DOHH2 (cell line): ENCODE data around the gene COL19A1.
A peak's percentile ranks its signal among the peaks of the same experiment; 100 is the strongest.

Experiments used
- H3F3A ChIP-seq: fragments of 200-600 bp; sonication (generic), shearing (Covaris generic); 2 replicates; pipeline ENCODE4 v1.6.0; 2016; ENCODE audit warnings: antibody characterized with exemption, mild to moderate bottlenecking; ENCODE audit not compliant: control insufficient read depth, insufficient read depth
- H3K27ac ChIP-seq: fragments of 200-600 bp; sonication (generic); 2 replicates; pipeline ENCODE4 v1.5.1; 2014; ENCODE audit warnings: low read depth, mild to moderate bottlenecking, low read length, moderate library complexity
- H3K27me3 ChIP-seq: fragments of 200-600 bp; sonication (generic); 2 replicates; pipeline ENCODE4 v1.6.1; 2014; ENCODE audit warnings: mild to moderate bottlenecking, low read length, mixed read lengths; ENCODE audit not compliant: control insufficient read depth
- H3K36me3 ChIP-seq: fragments of 200-600 bp; sonication (generic); 2 replicates; pipeline ENCODE4 v1.6.1; 2014; ENCODE audit warnings: mild to moderate bottlenecking, low read length, moderate library complexity, mixed read lengths; ENCODE audit not compliant: control insufficient read depth
- H3K4me1 ChIP-seq: fragments of 200-600 bp; sonication (generic); 2 replicates; pipeline ENCODE4 v1.6.1; 2014; ENCODE audit warnings: mild to moderate bottlenecking, low read length, mixed read lengths; ENCODE audit not compliant: control insufficient read depth
- H3K4me2 ChIP-seq: fragments of 200-600 bp; sonication (generic); 2 replicates; pipeline ENCODE4 v1.6.0; 2014; ENCODE audit warnings: mild to moderate bottlenecking, low read length, moderate library complexity
- H3K4me3 ChIP-seq: fragments of 200-600 bp; sonication (generic); 2 replicates; pipeline ENCODE4 v1.5.1; 2014; ENCODE audit warnings: mild to moderate bottlenecking, low read length, mixed read lengths
- H3K79me2 ChIP-seq: fragments of 200-600 bp; sonication (generic); 2 replicates; pipeline ENCODE4 v1.6.1; 2014; ENCODE audit warnings: mild to moderate bottlenecking, low read length, mixed read lengths; ENCODE audit not compliant: control insufficient read depth
- H3K9me2 ChIP-seq: fragments of 200-600 bp; sonication (generic); replicated peaks from 2 replicates; pipeline ENCODE4 v1.6.1; 2014; ENCODE audit warnings: mild to moderate bottlenecking, low read length, mixed read lengths; ENCODE audit not compliant: control insufficient read depth
- H3K9me3 ChIP-seq: fragments of 200-600 bp; sonication (generic); 2 replicates; pipeline ENCODE4 v1.6.1; 2014; ENCODE audit warnings: antibody characterized with exemption, low read length, mixed read lengths; ENCODE audit not compliant: control insufficient read depth, insufficient read depth
- H4K20me1 ChIP-seq: fragments of 200-600 bp; sonication (generic); 2 replicates; pipeline ENCODE4 v1.6.0; 2014; ENCODE audit warnings: low read depth, mild to moderate bottlenecking, antibody characterized with exemption, low read length, moderate library complexity; ENCODE audit not compliant: control insufficient read depth, insufficient read depth
- CTCF ChIP-seq: fragments of 200-600 bp; sonication (generic); IDR thresholded peaks from one replicate; pipeline ENCODE4 v1.5.1; 2014; ENCODE audit warnings: antibody characterized with exemption, mild to moderate bottlenecking, low read depth, low read length; ENCODE audit not compliant: poor library complexity, severe bottlenecking
- EZH2phosphoT487 ChIP-seq: fragments of 200-600 bp; sonication (generic); IDR thresholded peaks from 2 replicates; pipeline ENCODE4 v1.6.1; 2017; ENCODE audit warnings: borderline replicate concordance, mild to moderate bottlenecking, antibody characterized with exemption, low read length, moderate library complexity, mixed read lengths

COL19A1 gene

GRCh38 chr6:70086806-70087205 lies 220.4 kb downstream of the COL19A1 start:
- H3K4me1 ChIP-seq: no peaks in the 10 kb centered on the region
- no peaks in the 10 kb centered on the region for H4K20me1 ChIP-seq
- no peaks in the 10 kb centered on the region for H3K79me2 ChIP-seq
- H3K27me3 ChIP-seq: no peaks in the 10 kb centered on the region
- H3K9me2 ChIP-seq: no peaks in the 10 kb centered on the region
- H3F3A ChIP-seq: no peaks in the 10 kb centered on the region
- no peak overlapping the region for H3K27ac ChIP-seq
- no peak for TF ChIP-seq EZH2phosphoT487
- no peak for TF ChIP-seq CTCF
- no peak overlapping the region for H3K4me3 ChIP-seq
- H3K9me3 ChIP-seq: no peaks in the 10 kb centered on the region
- H3K36me3 ChIP-seq: no peaks in the 10 kb centered on the region
- H3K4me2 ChIP-seq: no peak overlapping the region

DNA sequence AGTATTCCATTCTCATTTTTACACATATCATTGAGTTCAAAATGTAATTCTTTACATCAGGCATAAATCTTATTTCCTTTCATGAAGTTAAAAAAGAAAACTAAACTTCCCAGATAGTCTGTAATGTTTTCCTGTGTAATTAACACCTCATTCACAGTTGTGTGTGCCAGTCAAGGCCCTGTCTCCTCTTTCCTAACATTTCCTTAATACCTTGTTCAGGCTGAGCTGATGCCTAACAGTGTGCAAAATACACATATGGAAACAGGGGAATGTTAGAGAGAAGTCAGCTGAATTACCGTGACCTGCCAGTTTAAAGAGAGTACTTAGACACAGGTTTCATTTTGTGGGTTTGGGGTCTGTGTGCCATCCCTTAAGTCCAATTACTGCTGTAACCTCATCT lies 227.8 kb downstream of the COL19A1 start:
- H3K4me2 ChIP-seq: no peak overlapping the region
- no peaks in the 10 kb centered on the region for H3K27me3 ChIP-seq
- no peaks in the 10 kb centered on the region for H3K9me3 ChIP-seq
- no peaks in the 10 kb centered on the region for H3K9me2 ChIP-seq
- H3K4me1 ChIP-seq: no peaks in the 10 kb centered on the region
- H3K4me3 ChIP-seq: no peak overlapping the region
- no peaks in the 10 kb centered on the region for H3F3A ChIP-seq
- H3K79me2 ChIP-seq: no peaks in the 10 kb centered on the region
- TF ChIP-seq EZH2phosphoT487 (no peak), CTCF (no peak)
- no peak overlapping the region for H3K27ac ChIP-seq
- no peaks in the 10 kb centered on the region for H4K20me1 ChIP-seq
- no peaks in the 10 kb centered on the region for H3K36me3 ChIP-seq

DNA sequence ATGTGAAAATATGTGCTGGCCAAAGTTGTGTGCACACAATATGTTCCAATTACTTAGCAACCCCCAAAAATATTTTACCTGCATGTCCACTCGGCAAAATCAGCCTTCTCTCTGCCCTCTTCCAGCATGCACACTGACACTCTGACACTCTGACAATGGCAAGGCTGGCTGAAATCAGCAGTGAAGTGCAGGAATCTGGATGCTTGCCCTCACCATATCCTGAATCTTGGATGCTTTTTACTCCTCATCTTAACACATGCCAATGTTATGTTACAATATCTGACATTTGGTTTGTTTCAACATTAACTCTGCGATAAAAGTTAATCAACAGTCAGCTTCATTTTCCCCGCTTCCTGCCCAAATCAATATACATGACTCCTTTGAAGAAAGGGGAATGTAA lies 233.4 kb downstream of the COL19A1 start:
- Histone ChIP-seq H3K4me1 (no peaks in the 10 kb centered on the region), H3K27me3 (no peaks in the 10 kb centered on the region), H3F3A (no peaks in the 10 kb centered on the region), H4K20me1 (no peaks in the 10 kb centered on the region), H3K9me3 (no peaks in the 10 kb centered on the region), H3K4me3 (no peak overlapping the region), H3K79me2 (no peaks in the 10 kb centered on the region), H3K36me3 (no peaks in the 10 kb centered on the region), H3K9me2 (no peaks in the 10 kb centered on the region), H3K4me2 (no peak overlapping the region), H3K27ac (no peak overlapping the region)
- TF ChIP-seq CTCF: no peak
- no peak for TF ChIP-seq EZH2phosphoT487

DNA sequence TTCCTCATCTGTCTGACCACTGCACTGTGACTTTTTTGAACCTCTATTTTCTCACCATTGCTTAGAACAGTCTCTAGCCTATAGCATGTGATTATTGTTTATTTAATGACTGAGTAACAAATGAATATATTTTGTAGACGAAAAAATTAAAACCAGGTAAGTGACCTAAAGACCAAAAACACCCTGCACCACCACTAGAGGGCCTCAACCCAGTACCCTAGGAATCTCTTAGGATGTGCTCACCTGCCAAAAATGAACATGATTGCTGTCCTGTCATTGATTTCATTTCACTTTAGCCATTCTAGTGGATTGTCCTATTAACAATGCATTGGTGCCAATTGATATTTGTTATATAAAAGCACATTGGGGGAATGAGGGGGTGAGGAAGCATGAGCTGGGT lies 237.4 kb downstream of the COL19A1 start:
- Histone ChIP-seq H3K4me2 (no peak overlapping the region), H3F3A (no peaks in the 10 kb centered on the region), H3K36me3 (no peaks in the 10 kb centered on the region), H3K4me1 (no peaks in the 10 kb centered on the region; the same call in 1 of the 2 replicates), H3K27me3 (peaks cover 3% of the 10 kb centered on the region; the same call in 1 of the 2 replicates), H3K79me2 (no peaks in the 10 kb centered on the region), H3K27ac (no peak overlapping the region), H4K20me1 (no peaks in the 10 kb centered on the region), H3K9me2 (no peaks in the 10 kb centered on the region), H3K4me3 (no peak overlapping the region), H3K9me3 (no peaks in the 10 kb centered on the region)
- TF ChIP-seq EZH2phosphoT487 (no peak), CTCF (peak; percentile 85)
